Activated T-cell treated with anti-CD3 and anti-CD28 coated beads for 4 hours (primary cell): ENCODE data around the gene RPTOR.

Experiments used
- DNase-seq: peaks from one replicate; pipeline ENCODE4 v3.0.0-alpha.2; 2020

RPTOR gene

DNA sequence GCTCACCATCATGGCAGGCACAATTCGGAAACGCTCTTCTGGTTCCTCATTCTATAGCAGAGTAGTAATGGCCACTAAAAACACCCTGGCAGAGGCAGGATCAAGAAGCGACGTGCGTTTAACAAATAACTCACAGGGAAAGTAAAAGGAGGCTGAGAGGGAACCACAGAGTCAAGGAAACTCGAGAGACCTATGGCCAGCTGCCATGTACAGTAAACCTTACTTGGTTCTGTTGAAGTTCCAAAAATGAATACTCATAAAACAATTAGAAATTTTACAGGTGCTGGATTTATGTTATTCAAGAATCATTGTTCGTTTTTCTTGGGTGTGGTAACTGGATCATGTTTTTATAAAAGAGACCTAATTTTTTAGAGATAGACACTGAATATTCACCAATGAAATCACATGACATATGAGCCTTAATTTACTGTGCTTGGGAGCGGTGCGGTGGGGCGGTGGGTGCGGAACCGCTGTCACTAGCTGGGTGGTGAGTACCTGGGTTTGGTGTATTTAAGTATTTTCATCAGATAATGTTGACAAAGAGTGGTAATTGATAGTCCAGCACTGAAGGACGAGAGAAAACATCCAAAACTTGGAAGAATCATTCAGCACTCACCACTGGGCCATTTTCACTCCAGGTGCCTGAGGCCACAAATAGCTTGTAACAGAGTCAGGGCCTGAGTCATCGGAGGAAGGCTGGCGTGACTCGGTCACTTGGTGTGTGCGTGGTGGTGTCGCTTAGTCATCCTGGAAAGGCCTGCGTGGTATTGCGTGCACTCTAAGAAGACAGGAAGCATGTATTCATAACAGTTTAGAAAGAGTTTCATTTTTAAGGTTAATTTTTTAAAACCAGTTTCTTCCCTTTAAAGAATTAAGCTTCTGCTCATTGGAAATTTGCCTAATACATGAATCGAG is 311.6 kb downstream of the RPTOR start:
- peak; percentile 74 for DNase-seq

- no peak for DNase-seq
Measured at GRCh38 chr17:80856863-80857755, 312.5 kb downstream of the RPTOR start.

DNA sequence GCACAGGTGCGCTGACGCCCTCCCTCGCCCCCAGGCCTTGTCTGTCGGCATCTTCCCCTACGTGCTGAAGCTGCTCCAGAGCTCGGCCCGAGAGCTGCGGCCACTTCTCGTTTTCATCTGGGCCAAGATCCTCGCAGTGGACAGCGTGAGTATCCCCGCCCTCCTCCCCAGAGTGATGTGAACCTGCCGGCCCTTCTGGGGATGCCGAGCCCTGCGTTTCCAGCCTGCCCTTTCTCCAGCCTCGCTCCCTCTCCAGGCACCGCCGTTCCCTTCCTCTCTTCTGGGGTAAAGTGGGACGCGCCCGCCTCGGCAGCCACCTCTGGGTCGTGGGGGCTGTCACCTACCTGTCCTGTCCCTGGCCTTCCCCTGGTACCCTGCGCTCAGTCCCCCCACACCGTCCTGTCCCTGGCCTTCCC is 313.1 kb downstream of the RPTOR start:
- DNase-seq: no peak

DNA sequence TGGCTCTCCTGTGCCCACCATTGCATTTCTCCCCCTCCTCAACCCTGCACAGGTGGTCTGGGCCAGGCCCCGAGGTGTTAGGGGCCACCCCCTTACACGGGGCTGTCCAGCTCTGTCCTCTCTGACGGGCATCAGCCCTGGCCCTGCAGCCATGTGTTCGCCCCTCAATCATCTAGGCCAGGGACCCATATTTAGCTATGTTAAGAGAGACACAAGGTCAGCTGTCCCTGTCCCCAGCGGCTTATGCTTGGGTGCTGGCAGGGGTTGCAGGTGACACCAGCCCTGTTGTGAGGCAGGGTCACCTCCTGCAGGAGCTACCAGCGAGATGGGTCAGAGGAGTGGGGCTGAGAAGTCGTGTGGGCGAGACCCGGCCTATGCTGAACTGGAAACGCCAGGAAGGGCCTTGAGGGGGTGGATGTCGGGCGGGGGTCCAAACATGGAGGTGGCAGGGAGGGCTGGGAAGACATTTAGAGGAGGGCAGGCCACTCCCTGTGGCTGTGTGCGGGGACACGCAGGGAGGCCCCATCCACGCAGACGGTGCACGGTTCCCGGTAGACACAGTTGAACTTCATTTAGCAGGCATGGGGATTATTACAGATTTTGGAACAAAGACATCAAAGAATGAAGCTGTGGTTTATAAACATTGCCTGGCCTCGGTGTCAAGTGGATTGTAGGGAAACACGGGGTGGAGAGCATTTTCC is 313.8 kb downstream of the RPTOR start:
- no peak for DNase-seq

GRCh38 chr17:80859002-80859941 is 314.6 kb downstream of the RPTOR start:
- no peak for DNase-seq

DNA sequence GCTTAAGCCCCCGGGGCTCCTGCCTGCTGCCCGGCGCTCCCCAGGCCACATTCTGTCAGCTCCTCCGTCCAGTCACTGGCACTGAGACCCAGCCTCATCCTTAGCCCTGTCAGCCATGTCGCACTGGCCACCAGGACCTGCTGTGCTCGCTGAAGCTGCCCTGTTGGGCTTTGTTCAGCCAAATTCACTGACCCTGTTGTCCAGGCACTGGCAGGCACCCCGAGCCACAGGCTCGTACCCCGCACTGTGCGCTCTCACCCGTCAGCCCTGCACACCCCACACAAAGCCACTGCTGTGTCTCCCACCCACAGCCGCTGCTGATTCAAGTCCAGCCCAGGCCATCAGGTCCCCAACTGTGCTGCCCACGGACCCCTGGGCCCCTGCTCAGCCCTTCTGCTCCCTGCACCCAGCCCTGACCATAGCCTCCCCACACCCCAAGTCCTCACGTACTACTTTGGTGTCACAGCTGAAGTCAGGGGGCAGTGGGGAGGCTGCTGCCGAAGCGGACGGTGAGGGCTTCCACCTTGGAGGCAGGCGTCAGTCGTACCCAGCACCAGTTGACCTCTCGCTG is 315.5 kb downstream of the RPTOR start:
- DNase-seq: no peak

- no peak for DNase-seq
Measured at GRCh38 chr17:80860703-80861417, 316.2 kb downstream of the RPTOR start.

GRCh38 chr17:80861418-80861815 is 316.8 kb downstream of the RPTOR start:
- DNase-seq: no peak

DNA sequence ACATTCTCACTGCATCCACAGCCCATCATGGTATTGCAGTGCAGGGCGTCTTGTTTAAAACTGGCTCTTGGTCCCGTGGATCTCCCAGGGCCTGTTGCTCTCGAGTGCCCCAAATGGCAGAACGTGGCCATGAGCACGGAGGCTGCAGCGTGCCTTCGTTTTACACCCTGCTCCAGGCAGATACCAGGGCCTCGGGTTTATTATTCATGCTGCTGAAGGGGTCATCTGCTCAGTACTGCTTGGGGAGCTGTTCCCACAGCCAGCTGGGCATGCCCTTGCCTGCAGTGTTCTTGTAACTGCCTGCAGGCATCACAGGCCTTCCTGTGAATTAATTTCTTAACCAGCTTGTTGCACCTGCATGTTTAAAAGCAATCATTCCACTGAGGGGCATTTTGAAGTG is 317.3 kb downstream of the RPTOR start:
- peak; percentile 51 for DNase-seq

GRCh38 chr17:80862481-80862961 is 317.9 kb downstream of the RPTOR start:
- no peak for DNase-seq

GRCh38 chr17:80862978-80863377 is 318.3 kb downstream of the RPTOR start:
- no peak for DNase-seq

DNA sequence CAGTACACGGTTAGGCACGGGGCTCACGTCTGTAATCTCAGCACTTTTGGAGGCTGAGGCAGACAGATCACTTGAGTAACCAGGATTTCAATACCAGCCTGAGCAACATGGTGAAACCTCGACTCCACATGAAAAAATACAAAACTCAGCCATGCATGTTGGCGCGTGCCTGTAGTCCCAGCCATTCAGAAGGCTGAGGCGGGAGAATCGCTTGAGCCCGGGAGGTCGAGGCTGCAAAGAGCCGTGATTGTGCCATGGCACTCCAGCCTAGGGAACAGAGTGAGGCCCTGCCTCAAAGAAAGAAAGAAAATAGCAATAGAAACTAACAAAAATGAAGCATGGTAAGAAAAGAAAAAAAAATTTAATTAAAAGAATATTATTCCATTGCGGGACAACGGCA is 319.0 kb downstream of the RPTOR start:
- no peak for DNase-seq

DNA sequence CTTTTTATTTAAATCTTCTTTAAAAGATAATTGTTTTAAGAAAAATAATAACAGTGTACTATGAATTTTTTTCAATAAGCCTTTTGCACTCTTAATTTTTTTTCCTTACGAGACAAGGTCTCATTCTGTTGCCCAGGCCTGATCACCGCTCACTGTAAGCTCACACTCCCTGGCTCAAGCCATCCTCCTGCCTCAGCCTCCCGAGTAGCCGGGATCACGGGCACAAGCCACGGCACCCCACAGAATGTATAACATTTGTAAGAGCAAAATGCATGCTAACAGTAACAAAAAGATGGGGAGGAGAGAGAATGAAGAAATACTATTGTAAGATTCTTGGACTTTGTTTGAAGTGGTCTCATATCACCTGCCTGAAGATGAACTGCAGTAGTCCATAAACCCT is 320.1 kb downstream of the RPTOR start:
- no peak for DNase-seq

GRCh38 chr17:80866050-80866793 is 321.6 kb downstream of the RPTOR start:
- peak; percentile 66 for DNase-seq

DNA sequence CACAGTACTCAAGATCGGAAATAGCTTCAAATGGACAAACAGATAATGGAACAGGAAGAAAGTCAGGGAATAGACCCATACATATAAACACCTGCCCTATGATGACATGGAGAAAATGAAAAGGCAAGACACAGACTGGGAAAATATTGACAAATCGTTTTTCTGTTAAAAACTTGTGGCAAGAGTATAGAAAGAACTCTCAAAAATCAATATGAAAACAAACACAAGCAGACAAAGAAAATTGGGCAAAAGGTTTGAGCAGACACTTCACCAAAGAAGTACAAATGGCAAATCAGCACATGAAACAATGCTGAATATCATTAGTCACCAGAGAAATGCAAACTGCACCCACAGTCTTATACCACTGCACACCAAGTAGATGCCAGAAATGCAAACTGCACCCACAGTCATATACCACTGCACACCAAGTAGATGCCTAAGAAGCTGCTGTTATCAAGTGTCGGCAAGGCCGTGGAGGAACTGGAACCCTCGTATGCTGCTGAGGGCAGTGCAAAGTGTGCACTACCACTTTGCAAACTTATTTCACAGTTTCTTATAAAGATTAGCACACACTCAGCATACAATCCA is 323.5 kb downstream of the RPTOR start:
- no peak for DNase-seq

DNA sequence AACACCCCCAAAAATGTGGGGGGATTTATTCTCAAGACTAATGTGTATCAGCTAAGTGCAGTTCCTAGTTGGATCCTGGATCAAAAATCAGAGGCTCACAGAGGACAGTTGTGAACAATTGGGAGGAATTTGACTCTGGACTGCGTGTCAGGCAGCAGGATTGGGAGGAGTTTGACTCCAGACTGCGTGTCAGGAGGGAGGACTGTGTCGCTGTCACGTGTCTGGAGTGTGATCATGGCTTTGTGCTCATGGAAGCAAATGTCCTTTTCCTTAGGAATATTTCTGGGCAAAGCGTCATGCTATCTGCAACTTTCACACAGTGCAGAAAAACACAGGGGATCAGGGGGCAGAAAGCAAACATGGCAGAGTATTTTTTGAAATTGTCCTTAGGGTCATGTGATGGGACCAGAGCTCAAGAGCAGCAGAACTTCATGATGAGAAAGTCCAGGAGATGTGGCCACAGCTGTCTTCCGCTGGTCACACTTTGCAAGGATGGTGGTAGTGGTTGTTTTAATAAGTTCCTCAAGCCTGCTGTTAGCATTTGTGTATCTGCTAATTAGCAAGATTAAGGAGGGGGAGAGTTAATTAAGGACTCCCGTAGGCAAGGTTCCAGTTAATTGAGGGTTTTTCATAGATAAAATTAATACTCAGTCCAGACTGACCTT is 325.0 kb downstream of the RPTOR start:
- DNase-seq: no peak

- DNase-seq: no peak
Measured at GRCh38 chr17:80870401-80870800, 325.8 kb downstream of the RPTOR start.

- DNase-seq: no peak
Measured at GRCh38 chr17:80871341-80871740, 326.7 kb downstream of the RPTOR start.

- DNase-seq: no peak
Measured at GRCh38 chr17:80872001-80872500, 327.4 kb downstream of the RPTOR start.
